VCaP (cell line): Measurements from ENCODE around the gene APLP2.

Experiments used
- H3K27ac ChIP-seq: fragments of 450-650 bp; 2 replicates; pipeline ENCODE4 v1.5.1; 2017
- CTCF ChIP-seq: fragments of 450-650 bp; conservative IDR thresholded peaks from 2 replicates; pipeline ENCODE4 v1.5.1; 2017; ENCODE audit warnings: mild to moderate bottlenecking, moderate library complexity

The APLP2 gene

GRCh38 chr11:130055617-130056016 is 14.1 kb upstream of the APLP2 start:
- peak overlapping the region; percentile 21; the same call in 1 of the 2 replicates for H3K27ac ChIP-seq
- TF ChIP-seq CTCF, result no peak

- peak overlapping the region; percentile 83 for H3K27ac ChIP-seq
Measured at GRCh38 chr11:130061017-130061416, 8.7 kb upstream of the APLP2 start.

DNA sequence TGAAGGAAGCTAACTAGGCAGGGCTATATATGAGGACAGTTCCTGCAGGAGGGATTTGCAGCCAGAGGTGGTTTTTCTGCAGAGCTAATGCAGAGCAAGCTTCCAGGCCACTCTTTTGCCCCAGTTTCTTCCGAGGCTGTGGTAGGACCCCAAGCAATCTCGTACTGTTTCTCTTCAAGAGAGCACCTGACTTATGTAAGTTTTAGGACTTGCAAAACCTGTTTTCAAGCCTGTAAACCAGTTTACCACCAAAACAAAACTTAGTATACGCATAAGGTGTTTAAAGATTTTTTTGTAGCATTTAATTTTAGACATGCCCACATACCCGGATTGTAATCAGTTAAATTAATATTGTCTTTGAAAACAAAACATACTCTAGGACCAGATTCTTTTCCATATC is 7.7 kb upstream of the APLP2 start:
- TF ChIP-seq CTCF, result no peak
- peak overlapping the region; percentile 83 for H3K27ac ChIP-seq

More at GRCh38 chr11:130061017-130061416, 8.7 kb upstream of the APLP2 start:
- no peak for TF ChIP-seq CTCF

DNA sequence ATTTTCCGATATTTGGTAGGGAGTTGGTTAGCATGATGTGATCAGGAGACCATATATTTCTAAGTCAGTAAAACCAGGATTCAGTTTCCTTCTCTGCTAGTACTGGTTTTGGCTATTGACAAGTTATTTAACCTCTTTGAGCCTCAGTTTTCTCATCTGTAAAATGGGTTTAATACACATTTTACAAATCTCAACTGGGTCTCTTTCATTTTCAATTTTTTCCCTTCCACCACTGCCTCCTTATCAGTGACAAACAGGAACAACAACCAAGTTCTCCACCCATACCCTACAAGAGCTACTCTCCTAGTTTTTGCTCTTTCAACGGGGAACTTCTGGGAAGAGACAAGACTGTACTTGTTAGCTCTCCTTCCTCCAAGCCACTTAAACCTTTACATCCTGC is 6.2 kb upstream of the APLP2 start:
- TF ChIP-seq CTCF, result no peak
- H3K27ac ChIP-seq, result no peak overlapping the region; the same call in 1 of the 2 replicates

- TF ChIP-seq CTCF, result no peak
- no peak overlapping the region for H3K27ac ChIP-seq
Measured at GRCh38 chr11:130064596-130064995, 5.1 kb upstream of the APLP2 start.

DNA sequence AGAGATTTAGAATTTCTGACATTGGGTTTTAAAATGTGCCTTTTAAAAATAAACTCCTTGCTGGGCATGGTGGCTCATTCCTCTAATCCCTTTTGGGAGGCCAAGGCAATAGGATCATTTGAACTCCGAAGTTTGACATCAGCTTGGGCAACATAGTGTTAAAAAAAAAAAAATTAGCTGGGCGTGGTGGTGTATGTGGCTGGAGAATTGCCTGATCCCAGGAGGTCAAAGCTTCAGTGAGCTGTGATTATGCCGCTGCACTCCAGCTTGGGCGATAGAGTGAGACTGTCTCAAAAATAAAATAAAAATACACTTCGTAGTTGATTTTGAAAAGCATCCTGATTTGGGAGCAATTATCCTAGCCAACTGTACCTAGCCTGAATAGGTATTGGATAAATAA is 3.4 kb upstream of the APLP2 start:
- peak overlapping the region; percentile 98; the same call in 1 of the 2 replicates for H3K27ac ChIP-seq
- TF ChIP-seq CTCF, result no peak

DNA sequence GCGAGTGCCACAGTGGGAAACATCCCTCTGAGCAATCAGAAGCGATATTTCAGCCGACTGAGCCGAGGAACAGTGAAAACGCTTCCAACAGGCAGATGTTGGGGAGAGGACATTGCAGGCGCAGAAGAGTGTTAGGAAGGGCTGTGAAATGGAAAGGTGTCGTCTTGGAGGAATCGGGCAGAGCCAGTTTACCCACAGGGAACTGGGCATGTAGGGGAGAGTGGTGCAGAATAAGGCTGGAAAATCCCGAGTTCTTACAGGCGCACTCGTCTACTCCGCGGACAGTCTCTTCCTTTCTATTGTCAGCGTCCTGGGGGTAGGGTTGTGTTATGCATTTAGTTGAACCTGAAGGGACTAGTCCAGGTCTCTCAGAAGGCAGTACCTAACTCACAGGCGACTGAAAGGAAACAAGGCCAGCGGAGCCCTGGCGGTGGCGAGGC is 1.1 kb upstream of the APLP2 start:
- peak overlapping the region; percentile 98 for H3K27ac ChIP-seq
- TF ChIP-seq CTCF, result no peak
